Lung (tissue), 16 donors: ENCODE data around the gene RILPL1. TPM values are rescaled to one million over a fixed set of nuclear protein-coding genes. Genes with fewer than 3 reads are reported as not detected.
"Not testable (repeated sequence)": the region's sequence is repeated elsewhere in the genome, so short reads cannot be mapped to it uniquely, and the experiment has no call there.

ENCODE experiments used
- ATAC-seq: fragments of 200-7000 bp; cut with Tn5 transposase; one replicate; pipeline ENCODE4 v1.9.1; 2020; ENCODE audit warnings: moderate number of reproducible peaks; ENCODE audit not compliant: insufficient read depth, low FRiP score
- DNase-seq, 3 donors: peaks; one replicate each; pipeline ENCODE4 v3.0.0-alpha.2; 2013 to 2017
- H3K27ac ChIP-seq, 2 donors: one replicate each; pipeline ENCODE4 v1.5.1; 2013; ENCODE audit warnings: mild to moderate bottlenecking in 2 of 2, moderate library complexity in 2 of 2, control low read depth in 1 of 2, inconsistent platforms in 1 of 2, low read depth in 1 of 2, low read length in 1 of 2
- H3K27me3 ChIP-seq, 3 donors: one replicate each; pipeline ENCODE4 v1.5.1; 2013; ENCODE audit warnings: low read length in 2 of 3; ENCODE audit not compliant: control insufficient read depth in 3 of 3, insufficient read depth in 3 of 3
- H3K36me3 ChIP-seq, 4 donors: one replicate each; pipeline ENCODE4 v1.5.1; 2013; ENCODE audit warnings: low read length in 4 of 4, mild to moderate bottlenecking in 1 of 4, moderate library complexity in 1 of 4; ENCODE audit not compliant: control insufficient read depth in 4 of 4, insufficient read depth in 4 of 4
- H3K4me1 ChIP-seq, 5 donors: one replicate each; pipeline ENCODE4 v1.5.1; 2013; ENCODE audit warnings: low read length in 5 of 5, mild to moderate bottlenecking in 2 of 5, moderate library complexity in 1 of 5; ENCODE audit not compliant: control insufficient read depth in 5 of 5, insufficient read depth in 5 of 5
- H3K4me3 ChIP-seq: one replicate; pipeline ENCODE4 v1.5.1; 2013; ENCODE audit warnings: mild to moderate bottlenecking, control low read depth, moderate library complexity
- H3K9ac ChIP-seq, 2 donors: one replicate each; pipeline ENCODE4 v1.5.1; 2013; ENCODE audit warnings: low read length in 2 of 2, control low read depth in 1 of 2; ENCODE audit not compliant: insufficient read depth in 1 of 2
- H3K9me3 ChIP-seq, 4 donors: one replicate each; pipeline ENCODE4 v1.5.1; 2013; ENCODE audit warnings: low read length in 3 of 4, mild to moderate bottlenecking in 1 of 4, moderate library complexity in 1 of 4; ENCODE audit not compliant: control insufficient read depth in 4 of 4, insufficient read depth in 3 of 4
- WGBS, 2 donors: extraction: QIAGEN DNeasy Blood & Tissue Kit; methylation state at CpG; one replicate each; pipeline ENCODE4 v1.1.7; 2013; 5-methylcytosine and 5-hydroxymethylcytosine counted together
- long read RNA-seq, 5 donors: transcript quantifications; one replicate each; lab custom pipeline, GENCODE V29; 2026
- polyA plus RNA-seq, 2 donors: library from polyadenylated mRNA; stranded (reverse); fragments of 200-250 nt; gene quantifications; one replicate each; pipeline ENCODE4 v1.2.1, GENCODE V29; 2013
- total RNA-seq, 2 donors: library from RNA; depleted of rRNA in 1 of 2; stranded (reverse); fragments of >200 nt in 1 of 2; gene quantifications; one replicate each; pipeline ENCODE4 v1.2.1, GENCODE V29; 2014 to 2021
- TF ChIP-seq, protein P1 (sequence below): IDR thresholded peaks from 2 replicates; pipeline ENCODE4 v1.5.1; 2012; ENCODE audit warnings: mild to moderate bottlenecking; ENCODE audit errors: control extremely low read depth, extremely low read depth
- donor health status: control.
- donor health status: control.
- donor health status: Bipolar disorder and iron deficiency.
- donor health status: healthy.
- donor health status: DM: yes; HTN: yes; CAD: no.

Gene RILPL1, protein sequence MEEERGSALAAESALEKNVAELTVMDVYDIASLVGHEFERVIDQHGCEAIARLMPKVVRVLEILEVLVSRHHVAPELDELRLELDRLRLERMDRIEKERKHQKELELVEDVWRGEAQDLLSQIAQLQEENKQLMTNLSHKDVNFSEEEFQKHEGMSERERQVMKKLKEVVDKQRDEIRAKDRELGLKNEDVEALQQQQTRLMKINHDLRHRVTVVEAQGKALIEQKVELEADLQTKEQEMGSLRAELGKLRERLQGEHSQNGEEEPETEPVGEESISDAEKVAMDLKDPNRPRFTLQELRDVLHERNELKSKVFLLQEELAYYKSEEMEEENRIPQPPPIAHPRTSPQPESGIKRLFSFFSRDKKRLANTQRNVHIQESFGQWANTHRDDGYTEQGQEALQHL
- total RNA-seq (10 to 100 TPM; 13.6 to 14.6 TPM), polyA plus RNA-seq (10 to 100 TPM in 1 of 2 donors, 1 to 10 TPM in 1; 9.5 to 10.8 TPM)
- long read RNA-seq, donor 1, transcript RILPL1-202 (7 exons, 3,932 nt): major isoform, 5 of 10 reads
- long read RNA-seq, donor 1, transcript RILPL1-204 (1 exons, 3,894 nt): major isoform, 5 of 10 reads
- long read RNA-seq, donor 1, partial matches to known transcripts: 0 of 10 reads
- long read RNA-seq, donor 1, other reads (novel, unspliced or antisense): 0 of 10 reads
- long read RNA-seq, donor 2, partial matches to known transcripts: 0 of 6 reads
- long read RNA-seq, donor 2, other reads (novel, unspliced or antisense): 0 of 6 reads
- long read RNA-seq, donor 3, transcript RILPL1-204 (1 exons, 3,894 nt): major isoform, 6 of 7 reads
- long read RNA-seq, donor 3, partial matches to known transcripts: 0 of 7 reads
- long read RNA-seq, donor 3, other reads (novel, unspliced or antisense): 0 of 7 reads
- long read RNA-seq, donor 4, transcript RILPL1-204 (1 exons, 3,894 nt): major isoform, 7 of 17 reads
- long read RNA-seq, donor 4, partial matches to known transcripts: 0 of 17 reads
- long read RNA-seq, donor 4, other reads (novel, unspliced or antisense): 8 of 17 reads
- long read RNA-seq, donor 5, transcript RILPL1-202 (7 exons, 3,932 nt): minor isoform, 6 of 35 reads
- long read RNA-seq, donor 5, transcript RILPL1-204 (1 exons, 3,894 nt): major isoform, 9 of 35 reads
- long read RNA-seq, donor 5, partial matches to known transcripts: 0 of 35 reads
- long read RNA-seq, donor 5, other reads (novel, unspliced or antisense): 20 of 35 reads

DNA sequence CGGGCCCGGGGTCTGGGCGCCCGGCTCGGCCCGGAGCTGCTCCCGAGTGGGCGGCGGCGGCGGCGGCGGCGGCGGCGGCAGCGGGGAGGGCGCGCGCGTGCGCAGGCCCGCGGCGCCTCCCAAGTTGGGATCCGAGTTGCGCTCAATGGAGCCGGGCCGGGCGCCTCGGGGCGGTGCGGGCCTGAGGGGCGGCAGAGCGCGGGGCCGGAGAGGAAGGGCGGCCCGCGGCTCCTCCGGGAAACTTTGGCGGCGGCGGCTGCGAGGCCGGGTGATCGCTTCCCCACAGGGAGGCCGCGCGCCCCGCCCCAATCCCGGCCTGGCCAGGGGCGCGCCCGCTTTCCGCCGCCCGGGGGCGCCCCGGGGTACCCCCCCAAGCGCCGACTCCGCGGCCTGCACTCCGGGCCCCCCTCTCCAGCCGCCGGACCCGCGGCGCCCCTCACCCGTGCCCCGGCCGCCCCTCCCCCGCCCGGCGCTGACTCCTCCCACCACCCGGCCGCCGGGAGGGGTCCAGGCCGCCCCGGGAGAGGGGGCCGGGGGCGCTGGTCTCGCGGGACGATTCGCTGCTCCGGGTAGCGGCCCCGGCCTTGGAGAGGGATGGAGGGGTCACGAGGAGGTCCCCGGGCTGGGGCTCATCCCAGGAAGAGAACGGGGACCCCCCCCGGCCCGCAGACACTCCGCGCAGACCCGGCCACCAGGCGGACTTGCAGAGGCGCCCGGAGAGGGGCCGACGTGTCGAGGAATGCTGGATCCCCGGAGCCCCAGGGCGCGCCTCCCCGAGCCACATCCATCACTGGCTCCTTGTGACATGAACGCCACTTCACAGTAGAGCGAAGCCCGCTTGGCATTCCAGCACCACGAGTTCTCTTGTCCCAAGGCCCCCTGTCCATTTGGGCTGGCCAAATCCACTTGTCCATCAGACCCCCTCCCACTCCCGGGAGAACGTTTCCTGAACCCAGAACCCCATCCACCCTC, at the start of gene RILPL1:
Gene RILPL1, minus strand, starts transcription at position 48 of the 972 bp plus-strand sequence. CDS start 237 bp downstream, outside the sequence.
- peak; percentile 72 to 80 (median 77) for DNase-seq
- H3K4me3 ChIP-seq: peak within 1 kb of the TSS; percentile 47
- H3K4me1 ChIP-seq: peaks cover 0 to 15% (median 6%) of the 10 kb centered on the region in 5 donors
- peaks cover 0 to 2% (median 0%) of the 10 kb centered on the region in 3 donors for H3K27me3 ChIP-seq
- ATAC-seq: peak; percentile 81
- WGBS, 2 donors: 1% methylated on average over 57 to 114 of the region's 114 CpGs
- TF ChIP-seq, protein P1, sequence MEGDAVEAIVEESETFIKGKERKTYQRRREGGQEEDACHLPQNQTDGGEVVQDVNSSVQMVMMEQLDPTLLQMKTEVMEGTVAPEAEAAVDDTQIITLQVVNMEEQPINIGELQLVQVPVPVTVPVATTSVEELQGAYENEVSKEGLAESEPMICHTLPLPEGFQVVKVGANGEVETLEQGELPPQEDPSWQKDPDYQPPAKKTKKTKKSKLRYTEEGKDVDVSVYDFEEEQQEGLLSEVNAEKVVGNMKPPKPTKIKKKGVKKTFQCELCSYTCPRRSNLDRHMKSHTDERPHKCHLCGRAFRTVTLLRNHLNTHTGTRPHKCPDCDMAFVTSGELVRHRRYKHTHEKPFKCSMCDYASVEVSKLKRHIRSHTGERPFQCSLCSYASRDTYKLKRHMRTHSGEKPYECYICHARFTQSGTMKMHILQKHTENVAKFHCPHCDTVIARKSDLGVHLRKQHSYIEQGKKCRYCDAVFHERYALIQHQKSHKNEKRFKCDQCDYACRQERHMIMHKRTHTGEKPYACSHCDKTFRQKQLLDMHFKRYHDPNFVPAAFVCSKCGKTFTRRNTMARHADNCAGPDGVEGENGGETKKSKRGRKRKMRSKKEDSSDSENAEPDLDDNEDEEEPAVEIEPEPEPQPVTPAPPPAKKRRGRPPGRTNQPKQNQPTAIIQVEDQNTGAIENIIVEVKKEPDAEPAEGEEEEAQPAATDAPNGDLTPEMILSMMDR: no peak
- peak within 1 kb of the TSS; percentile 81 to 94 for H3K27ac ChIP-seq
- peaks cover 0 to 3% (median 0%) of the 10 kb centered on the region in 4 donors for H3K36me3 ChIP-seq
- peak within 1 kb of the TSS; percentile 28 to 65 for H3K9ac ChIP-seq
- no peaks in the 10 kb centered on the region for H3K9me3 ChIP-seq

DNA sequence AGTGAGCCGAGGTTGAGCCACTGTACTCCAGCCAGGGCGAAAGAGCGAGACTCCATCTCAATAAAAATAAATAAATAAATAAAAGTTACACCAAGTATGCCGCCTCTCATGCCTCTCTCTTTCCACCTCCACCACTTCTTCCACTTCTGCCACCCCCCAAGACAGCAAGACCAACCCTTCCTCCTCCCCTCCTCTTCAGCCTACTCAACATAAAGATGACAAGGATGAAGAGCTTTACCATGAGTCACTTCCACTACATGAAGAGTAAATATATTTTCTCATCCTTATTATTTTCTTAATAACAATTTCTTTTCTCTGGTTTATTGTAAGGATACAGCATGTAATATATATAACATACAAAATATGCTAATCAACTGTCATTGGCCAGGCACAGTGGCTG, 47.3 kb upstream of the RILPL1 start:
- no peak overlapping the region for H3K4me3 ChIP-seq
- WGBS, 2 donors: 92 to 98% methylated on average over 4 of the region's 4 CpGs
- H3K9me3 ChIP-seq: no peaks in the 10 kb centered on the region
- DNase-seq (no peak), ATAC-seq (no peak)
- H3K36me3 ChIP-seq: peaks cover 0 to 8% (median 3%) of the 10 kb centered on the region in 4 donors
- no peak overlapping the region for H3K27ac ChIP-seq
- H3K4me1 ChIP-seq: peaks cover 0 to 22% (median 6%) of the 10 kb centered on the region in 5 donors
- TF ChIP-seq, protein P1: no peak
- H3K27me3 ChIP-seq: no peaks in the 10 kb centered on the region
- no peak overlapping the region for H3K9ac ChIP-seq

DNA sequence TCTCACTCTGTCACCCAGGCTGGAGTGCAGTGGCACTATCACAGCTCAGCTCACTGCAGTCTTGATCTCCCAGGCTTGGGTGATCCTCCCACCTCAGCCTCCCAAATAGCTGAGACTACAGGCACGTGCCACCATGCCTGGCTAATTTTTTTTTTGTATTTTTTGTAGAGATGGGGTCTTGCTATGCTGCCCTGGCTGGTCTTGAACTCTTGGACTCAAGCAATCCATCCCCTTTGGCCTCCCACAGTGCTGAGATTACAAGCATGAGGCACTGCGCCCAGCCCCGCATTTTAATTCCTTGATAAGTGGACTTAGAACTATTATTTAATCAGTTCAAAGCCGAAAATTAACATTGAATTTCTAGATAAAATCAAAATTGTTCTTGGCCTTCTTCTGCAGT, 45.3 kb upstream of the RILPL1 start:
- H3K27me3 ChIP-seq, ATAC-seq, H3K9ac ChIP-seq, H3K9me3 ChIP-seq, H3K36me3 ChIP-seq, DNase-seq, H3K27ac ChIP-seq, H3K4me3 ChIP-seq: not testable (repeated sequence)
- WGBS, 2 donors: 97 to 99% methylated on average over 4 of the region's 4 CpGs
- peaks cover 0 to 14% (median 3%) of the 10 kb centered on the region in 5 donors for H3K4me1 ChIP-seq
